ENCODE results near the gene PEAK1.

DNA sequence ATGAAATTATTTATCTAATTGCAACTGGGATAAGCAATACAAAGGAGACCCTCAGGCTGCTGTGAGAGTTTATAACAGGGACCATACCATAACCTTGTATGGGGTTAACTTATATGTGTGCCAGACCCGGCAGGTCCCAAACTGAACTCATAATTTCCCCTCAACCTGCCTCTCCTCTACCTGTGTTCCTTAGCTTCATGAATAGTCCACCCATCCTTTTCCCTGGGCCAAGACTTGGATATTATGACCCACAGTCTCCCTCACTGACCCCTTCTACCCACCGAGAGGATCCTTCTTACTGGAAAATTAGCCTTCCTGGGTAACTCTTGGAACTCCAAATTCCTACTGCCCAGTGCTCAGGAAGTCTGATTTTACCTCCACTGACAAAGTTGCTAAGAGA lies 345.6 kb downstream of the PEAK1 start:
- TF ChIP-seq, protein P1, sequence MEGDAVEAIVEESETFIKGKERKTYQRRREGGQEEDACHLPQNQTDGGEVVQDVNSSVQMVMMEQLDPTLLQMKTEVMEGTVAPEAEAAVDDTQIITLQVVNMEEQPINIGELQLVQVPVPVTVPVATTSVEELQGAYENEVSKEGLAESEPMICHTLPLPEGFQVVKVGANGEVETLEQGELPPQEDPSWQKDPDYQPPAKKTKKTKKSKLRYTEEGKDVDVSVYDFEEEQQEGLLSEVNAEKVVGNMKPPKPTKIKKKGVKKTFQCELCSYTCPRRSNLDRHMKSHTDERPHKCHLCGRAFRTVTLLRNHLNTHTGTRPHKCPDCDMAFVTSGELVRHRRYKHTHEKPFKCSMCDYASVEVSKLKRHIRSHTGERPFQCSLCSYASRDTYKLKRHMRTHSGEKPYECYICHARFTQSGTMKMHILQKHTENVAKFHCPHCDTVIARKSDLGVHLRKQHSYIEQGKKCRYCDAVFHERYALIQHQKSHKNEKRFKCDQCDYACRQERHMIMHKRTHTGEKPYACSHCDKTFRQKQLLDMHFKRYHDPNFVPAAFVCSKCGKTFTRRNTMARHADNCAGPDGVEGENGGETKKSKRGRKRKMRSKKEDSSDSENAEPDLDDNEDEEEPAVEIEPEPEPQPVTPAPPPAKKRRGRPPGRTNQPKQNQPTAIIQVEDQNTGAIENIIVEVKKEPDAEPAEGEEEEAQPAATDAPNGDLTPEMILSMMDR (IDR thresholded peaks at IDR 0.05; ENCODE audit: insufficient read depth, low read length, poor library complexity, severe bottlenecking) = no peak
- TF ChIP-seq EZH2phosphoT487 (conservative IDR thresholded peaks at IDR 0.05; ENCODE audit: low read length) = no peak

All from SU-DHL-6 (cell line).